ENCODE measurements around the gene HBEGF.

HBEGF gene

GRCh38 chr5:140324041-140324600, 22.3 kb downstream of the HBEGF start:
- no peak overlapping the region for H3K9ac ChIP-seq (ENCODE audit: low read length)
- H3K9me3 ChIP-seq (replicated peaks; ENCODE audit: insufficient read depth, low read length): no peaks in the 10 kb centered on the region
- no peak overlapping the region for H3K4me3 ChIP-seq (ENCODE audit: low read length)
- H3K79me2 ChIP-seq (ENCODE audit: low read length): no peaks in the 10 kb centered on the region
- H3K4me1 ChIP-seq (ENCODE audit: low read length): no peaks in the 10 kb centered on the region
- no peak for DNase-seq
- H3K4me2 ChIP-seq (ENCODE audit: low read depth, low read length): no peak overlapping the region
- no peaks in the 10 kb centered on the region; the same call in 1 of the 2 replicates for H3K27me3 ChIP-seq (replicated peaks; ENCODE audit: insufficient read depth, low read length)
- no peaks in the 10 kb centered on the region for H3F3A ChIP-seq (ENCODE audit: insufficient read depth, low read length)
- TF ChIP-seq, protein P1, sequence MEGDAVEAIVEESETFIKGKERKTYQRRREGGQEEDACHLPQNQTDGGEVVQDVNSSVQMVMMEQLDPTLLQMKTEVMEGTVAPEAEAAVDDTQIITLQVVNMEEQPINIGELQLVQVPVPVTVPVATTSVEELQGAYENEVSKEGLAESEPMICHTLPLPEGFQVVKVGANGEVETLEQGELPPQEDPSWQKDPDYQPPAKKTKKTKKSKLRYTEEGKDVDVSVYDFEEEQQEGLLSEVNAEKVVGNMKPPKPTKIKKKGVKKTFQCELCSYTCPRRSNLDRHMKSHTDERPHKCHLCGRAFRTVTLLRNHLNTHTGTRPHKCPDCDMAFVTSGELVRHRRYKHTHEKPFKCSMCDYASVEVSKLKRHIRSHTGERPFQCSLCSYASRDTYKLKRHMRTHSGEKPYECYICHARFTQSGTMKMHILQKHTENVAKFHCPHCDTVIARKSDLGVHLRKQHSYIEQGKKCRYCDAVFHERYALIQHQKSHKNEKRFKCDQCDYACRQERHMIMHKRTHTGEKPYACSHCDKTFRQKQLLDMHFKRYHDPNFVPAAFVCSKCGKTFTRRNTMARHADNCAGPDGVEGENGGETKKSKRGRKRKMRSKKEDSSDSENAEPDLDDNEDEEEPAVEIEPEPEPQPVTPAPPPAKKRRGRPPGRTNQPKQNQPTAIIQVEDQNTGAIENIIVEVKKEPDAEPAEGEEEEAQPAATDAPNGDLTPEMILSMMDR (IDR thresholded peaks at IDR 0.05; ENCODE audit: low read length): no peak
- TF ChIP-seq EZH2 (optimal IDR thresholded peaks at IDR 0.05; ENCODE audit: low read depth, low read length) (no peak), EZH2phosphoT487 (IDR thresholded peaks at IDR 0.05; ENCODE audit: low read length) (no peak)
- H3K27ac ChIP-seq (ENCODE audit: low read length): no peak overlapping the region
- no peaks in the 10 kb centered on the region for H3K9me2 ChIP-seq (replicated peaks; ENCODE audit: insufficient read depth, low read length)
- H3K36me3 ChIP-seq (replicated peaks; ENCODE audit: insufficient read depth, low read length): no peaks in the 10 kb centered on the region
- no peak overlapping the region for H2AFZ ChIP-seq (ENCODE audit: low read length)
- H4K20me1 ChIP-seq (ENCODE audit: insufficient read depth, low read length): no peaks in the 10 kb centered on the region

DNA sequence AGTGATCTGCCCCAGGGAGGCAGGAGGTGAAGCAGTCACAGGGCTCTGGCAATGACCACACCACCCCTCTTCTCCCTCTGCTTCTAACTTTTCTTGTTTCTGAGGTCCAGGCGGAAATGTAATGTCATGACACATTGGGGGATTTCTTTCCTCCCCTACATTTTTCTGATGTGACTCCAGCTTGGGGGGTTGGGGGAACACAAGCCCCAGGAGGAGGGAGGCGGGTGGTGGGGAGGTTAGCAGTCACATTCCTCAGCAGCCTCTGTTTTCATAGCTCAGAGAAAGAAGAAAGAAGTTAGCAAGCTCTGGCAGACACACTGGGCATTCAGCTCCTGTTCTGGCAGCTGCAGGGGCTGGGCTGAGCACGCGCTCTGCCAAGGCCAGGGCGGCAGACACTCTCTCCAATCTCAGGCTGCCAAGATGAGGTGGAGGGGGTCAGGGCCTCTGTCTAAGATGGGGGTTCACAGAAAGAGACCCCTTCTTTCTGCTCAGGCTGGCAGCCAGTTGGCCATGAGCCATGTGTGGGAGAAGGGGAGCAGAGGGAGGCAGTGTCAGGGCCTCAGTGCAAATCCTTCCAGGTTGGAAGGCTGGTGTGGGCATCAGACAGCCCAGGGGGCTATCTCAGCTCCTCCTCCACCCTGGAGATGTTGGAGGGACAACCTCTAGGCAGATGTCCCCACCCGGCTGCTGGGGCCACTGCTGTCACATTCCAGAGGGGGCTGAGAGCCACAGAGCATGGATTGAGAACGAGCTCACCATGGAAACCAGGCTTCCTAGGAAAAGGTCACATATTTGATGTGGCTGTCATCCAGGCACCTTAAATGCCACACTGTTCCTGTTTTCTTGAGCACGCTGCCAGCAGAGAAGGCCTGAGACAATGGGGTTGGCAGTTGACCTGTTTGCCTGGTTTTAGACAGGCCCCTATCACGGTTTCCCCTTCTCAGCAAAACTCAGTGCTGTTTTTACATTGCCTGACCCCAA, 23.4 kb downstream of the HBEGF start:
- H3K79me2 ChIP-seq (ENCODE audit: low read length): no peaks in the 10 kb centered on the region
- no peaks in the 10 kb centered on the region for H3K36me3 ChIP-seq (replicated peaks; ENCODE audit: insufficient read depth, low read length)
- no peaks in the 10 kb centered on the region for H3F3A ChIP-seq (ENCODE audit: insufficient read depth, low read length)
- H2AFZ ChIP-seq (ENCODE audit: low read length): no peak overlapping the region
- DNase-seq: no peak
- TF ChIP-seq, protein P1 (IDR thresholded peaks at IDR 0.05; ENCODE audit: low read length): no peak
- no peak for TF ChIP-seq EZH2phosphoT487 (IDR thresholded peaks at IDR 0.05; ENCODE audit: low read length)
- TF ChIP-seq EZH2 (optimal IDR thresholded peaks at IDR 0.05; ENCODE audit: low read depth, low read length): no peak
- H3K9me3 ChIP-seq (replicated peaks; ENCODE audit: insufficient read depth, low read length): no peaks in the 10 kb centered on the region
- no peaks in the 10 kb centered on the region; the same call in 1 of the 2 replicates for H3K27me3 ChIP-seq (replicated peaks; ENCODE audit: insufficient read depth, low read length)
- H3K9me2 ChIP-seq (replicated peaks; ENCODE audit: insufficient read depth, low read length): no peaks in the 10 kb centered on the region
- H3K27ac ChIP-seq (ENCODE audit: low read length): no peak overlapping the region
- H3K4me2 ChIP-seq (ENCODE audit: low read depth, low read length): no peak overlapping the region
- H3K4me3 ChIP-seq (ENCODE audit: low read length): no peak overlapping the region
- no peak overlapping the region for H3K9ac ChIP-seq (ENCODE audit: low read length)
- H3K4me1 ChIP-seq (ENCODE audit: low read length): no peaks in the 10 kb centered on the region
- no peaks in the 10 kb centered on the region for H4K20me1 ChIP-seq (ENCODE audit: insufficient read depth, low read length)

DNA sequence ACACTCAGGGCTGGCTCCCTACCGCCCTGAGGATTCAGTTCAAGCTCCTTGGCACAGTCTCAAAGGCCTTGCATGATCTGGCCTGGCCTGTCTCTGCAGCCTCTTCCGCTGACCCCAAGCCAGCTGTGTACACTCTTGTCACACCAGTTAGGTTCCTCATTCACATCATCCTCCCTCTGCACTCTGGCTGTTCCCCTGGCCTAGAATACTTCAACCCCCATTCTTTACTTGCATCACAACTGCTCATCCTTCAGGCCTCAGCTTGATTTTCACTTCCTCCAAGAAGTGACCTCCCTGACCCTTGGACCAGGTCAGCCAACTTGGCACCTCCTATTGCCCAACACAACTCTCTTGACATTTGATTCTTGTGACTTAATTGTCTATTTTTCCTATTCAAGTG, 24.6 kb downstream of the HBEGF start:
- H4K20me1 ChIP-seq (ENCODE audit: insufficient read depth, low read length): no peaks in the 10 kb centered on the region
- H3K27me3 ChIP-seq (replicated peaks; ENCODE audit: insufficient read depth, low read length): no peaks in the 10 kb centered on the region; the same call in 1 of the 2 replicates
- H3K9me2 ChIP-seq (replicated peaks; ENCODE audit: insufficient read depth, low read length): no peaks in the 10 kb centered on the region
- no peaks in the 10 kb centered on the region for H3K79me2 ChIP-seq (ENCODE audit: low read length)
- H3K27ac ChIP-seq (ENCODE audit: low read length): no peak overlapping the region
- H3K36me3 ChIP-seq (replicated peaks; ENCODE audit: insufficient read depth, low read length): no peaks in the 10 kb centered on the region
- TF ChIP-seq, protein P1 (IDR thresholded peaks at IDR 0.05; ENCODE audit: low read length): no peak
- no peak for TF ChIP-seq EZH2 (optimal IDR thresholded peaks at IDR 0.05; ENCODE audit: low read depth, low read length)
- TF ChIP-seq EZH2phosphoT487 (IDR thresholded peaks at IDR 0.05; ENCODE audit: low read length): no peak
- no peak overlapping the region for H3K4me2 ChIP-seq (ENCODE audit: low read depth, low read length)
- no peaks in the 10 kb centered on the region for H3K9me3 ChIP-seq (replicated peaks; ENCODE audit: insufficient read depth, low read length)
- H3K4me1 ChIP-seq (ENCODE audit: low read length): no peaks in the 10 kb centered on the region
- H2AFZ ChIP-seq (ENCODE audit: low read length): no peak overlapping the region
- no peak overlapping the region for H3K4me3 ChIP-seq (ENCODE audit: low read length)
- DNase-seq: no peak
- no peaks in the 10 kb centered on the region for H3F3A ChIP-seq (ENCODE audit: insufficient read depth, low read length)
- no peak overlapping the region for H3K9ac ChIP-seq (ENCODE audit: low read length)

Data from MM.1S (cell line).